Measurements from ENCODE around the gene RCSD1.

- TF ChIP-seq CTCF (CRISPR knock-in tag; IDR thresholded peaks at IDR 0.05) (no peak), RFX5 (IDR thresholded peaks at IDR 0.05; ENCODE audit: low read depth, low read length) (no peak), ESRRA (CRISPR knock-in tag; IDR thresholded peaks at IDR 0.05; ENCODE audit: low read depth) (no peak), ATF3 (CRISPR knock-in tag; IDR thresholded peaks at IDR 0.05) (no peak), ASH2L (IDR thresholded peaks at IDR 0.05; ENCODE audit: insufficient read length, low read depth, low read length) (no peak), TAF1 (CRISPR knock-in tag; IDR thresholded peaks at IDR 0.05) (no peak), NR0B2 (CRISPR knock-in tag; IDR thresholded peaks at IDR 0.05) (no peak), ZMYM3 (CRISPR knock-in tag; IDR thresholded peaks at IDR 0.05) (no peak), GFI1 (CRISPR knock-in tag; IDR thresholded peaks at IDR 0.05; ENCODE audit: borderline replicate concordance) (no peak), POLR2A (IDR thresholded peaks at IDR 0.05; ENCODE audit: insufficient read depth in 1 of 2, low read depth in 2 of 2, low read length in 2 of 2) (no peak), HOXA9 (CRISPR knock-in tag; IDR thresholded peaks at IDR 0.05; ENCODE audit: borderline replicate concordance) (no peak), ARNTL (CRISPR knock-in tag; IDR thresholded peaks at IDR 0.05) (no peak), MAX (IDR thresholded peaks at IDR 0.05) (no peak)
Observed at GRCh38 chr1:167630568-167631385, 745 bp downstream of the RCSD1 start.
